Islet of Langerhans (tissue), 1 donor: ENCODE results near the gene STK17A.
"Not testable (repeated sequence)": the region's sequence is repeated elsewhere in the genome, so short reads cannot be mapped to it uniquely, and the experiment has no call there.

Experiments used
- FAIRE-seq: peaks from one replicate; lab custom pipeline; 2011; peaks lifted over from hg19 to GRCh38; lab: Jason Lieb, UNC

Gene STK17A

DNA sequence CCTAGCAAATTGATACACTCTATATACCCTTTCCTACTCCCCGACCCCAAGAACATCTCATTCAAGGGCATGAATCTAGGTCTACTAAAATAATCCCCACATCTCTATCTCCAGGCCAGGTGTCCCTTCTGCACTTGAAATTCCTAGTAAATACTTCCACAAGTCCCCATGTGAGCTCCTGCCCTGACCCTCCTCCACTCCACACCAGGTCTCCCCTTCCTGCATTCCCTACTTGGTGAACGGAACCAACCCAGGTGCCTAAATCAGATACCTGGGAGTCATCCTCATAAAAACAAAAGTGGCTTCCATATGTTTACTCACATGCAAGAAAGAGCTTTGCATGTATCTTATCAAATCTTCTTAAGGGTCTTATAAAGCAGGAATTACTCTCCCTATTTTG lies 77.2 kb downstream of the STK17A start:
- FAIRE-seq: no peak

DNA sequence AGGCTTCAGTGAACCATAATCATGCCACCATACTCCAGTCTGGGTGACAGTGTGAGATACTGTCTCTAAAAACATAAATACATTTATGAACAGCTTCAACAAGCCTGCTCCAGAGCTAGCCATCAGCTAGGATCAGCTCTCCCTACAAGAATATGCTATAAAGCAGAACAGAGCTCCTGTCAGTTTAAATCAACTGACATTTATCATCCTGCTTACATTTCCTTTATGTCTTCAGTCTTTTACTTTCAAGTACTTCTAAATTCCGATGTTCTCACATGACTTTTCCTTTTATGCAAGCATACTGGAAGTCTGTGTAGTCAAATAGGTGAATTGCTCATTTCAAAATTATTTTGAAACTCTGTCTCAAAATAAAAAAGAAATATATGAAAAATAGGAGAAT lies 81.8 kb downstream of the STK17A start:
- FAIRE-seq: no peak

DNA sequence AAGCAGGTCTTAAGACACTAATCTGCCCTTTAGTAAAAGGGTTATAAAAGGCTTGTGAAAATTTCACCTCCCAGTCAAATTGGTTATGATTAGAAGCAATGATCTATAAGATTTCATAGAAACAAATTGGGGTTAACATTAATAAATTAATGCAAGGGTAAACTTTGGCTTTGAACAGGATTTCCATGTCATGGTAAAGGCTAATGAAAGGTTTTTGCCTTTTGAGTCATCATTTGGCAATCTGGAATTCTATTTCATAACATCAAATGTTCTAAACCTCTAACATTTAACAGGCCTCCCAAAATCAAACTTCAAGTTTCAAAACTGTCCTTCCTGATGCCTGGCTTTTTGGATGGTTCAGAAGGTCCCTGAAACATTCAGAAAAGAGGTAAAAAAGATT lies 84.0 kb downstream of the STK17A start:
- FAIRE-seq: no peak

DNA sequence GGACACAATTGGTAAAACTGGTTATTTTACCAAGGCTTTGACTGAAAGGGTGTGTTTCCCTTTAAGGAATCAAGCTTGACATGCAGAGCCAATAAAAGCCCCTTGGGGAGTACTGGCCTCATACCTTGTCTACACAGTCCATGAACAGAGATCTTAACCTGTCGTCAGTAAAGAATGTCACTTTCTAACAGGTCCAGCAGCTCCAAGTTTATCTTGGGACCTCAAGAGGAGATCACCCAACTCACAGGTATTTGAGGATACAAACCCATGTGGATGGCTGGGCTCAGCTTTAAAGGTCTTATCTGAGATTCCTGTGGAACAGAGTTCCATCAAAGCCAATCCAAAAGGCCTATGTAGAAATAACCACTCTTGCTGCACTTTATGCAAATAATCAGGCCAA lies 85.1 kb downstream of the STK17A start:
- FAIRE-seq: no peak

DNA sequence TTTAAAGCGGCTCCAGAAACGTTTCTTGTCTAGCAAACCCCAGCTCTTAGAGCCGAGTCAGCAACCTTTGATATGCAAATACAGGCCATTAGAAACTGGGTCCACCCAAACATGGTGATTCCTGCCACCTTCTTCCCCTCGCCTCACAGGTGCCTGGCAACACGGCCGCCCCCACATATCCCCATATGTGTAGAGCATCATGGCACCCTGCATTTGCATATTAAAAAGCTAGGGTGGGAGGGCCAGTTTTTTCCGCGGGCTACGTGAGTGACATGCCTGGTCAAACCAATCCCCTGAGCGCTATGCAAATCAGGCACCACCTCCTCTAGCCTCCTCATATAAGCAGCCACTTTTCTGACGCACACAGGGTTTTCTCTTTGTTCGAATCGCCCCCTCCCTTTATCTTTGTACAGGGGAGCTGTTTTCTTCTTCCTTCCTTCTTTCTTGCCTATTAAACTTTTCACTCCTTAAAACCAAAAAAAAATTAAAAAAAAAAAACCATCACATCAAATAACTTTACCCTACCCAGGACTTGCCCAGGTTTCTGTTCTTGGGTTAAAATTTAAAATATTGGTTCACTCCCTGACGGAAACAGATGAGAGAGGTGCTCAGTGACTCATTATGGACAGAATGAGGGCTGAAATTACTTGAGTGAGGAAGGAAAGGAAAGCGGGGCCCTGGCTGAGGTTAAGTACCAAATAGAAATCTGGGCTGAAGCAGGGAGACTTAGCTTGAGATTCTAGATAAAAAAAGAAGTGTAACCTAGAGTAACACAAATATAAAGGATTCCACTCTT lies 86.6 kb downstream of the STK17A start:
- no peak for FAIRE-seq

DNA sequence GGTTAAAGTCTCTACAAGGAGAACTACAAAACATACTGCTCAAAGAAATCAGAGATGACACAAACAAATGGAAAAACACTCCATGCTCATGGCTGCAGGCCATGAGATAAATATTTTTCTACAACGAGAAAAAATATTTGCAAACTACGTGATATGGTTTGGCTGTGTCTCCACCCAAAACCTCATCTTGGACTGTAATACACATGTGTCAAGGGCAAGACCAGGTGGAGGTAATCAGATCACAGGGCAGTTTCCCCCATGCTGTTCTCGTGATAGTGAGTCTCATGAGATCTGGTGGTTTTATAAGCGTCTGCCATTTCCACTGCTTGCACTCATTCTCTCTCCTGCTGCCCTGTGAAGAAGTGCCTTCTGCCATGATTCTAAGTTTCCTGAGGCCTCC lies 88.6 kb downstream of the STK17A start:
- FAIRE-seq: no peak

DNA sequence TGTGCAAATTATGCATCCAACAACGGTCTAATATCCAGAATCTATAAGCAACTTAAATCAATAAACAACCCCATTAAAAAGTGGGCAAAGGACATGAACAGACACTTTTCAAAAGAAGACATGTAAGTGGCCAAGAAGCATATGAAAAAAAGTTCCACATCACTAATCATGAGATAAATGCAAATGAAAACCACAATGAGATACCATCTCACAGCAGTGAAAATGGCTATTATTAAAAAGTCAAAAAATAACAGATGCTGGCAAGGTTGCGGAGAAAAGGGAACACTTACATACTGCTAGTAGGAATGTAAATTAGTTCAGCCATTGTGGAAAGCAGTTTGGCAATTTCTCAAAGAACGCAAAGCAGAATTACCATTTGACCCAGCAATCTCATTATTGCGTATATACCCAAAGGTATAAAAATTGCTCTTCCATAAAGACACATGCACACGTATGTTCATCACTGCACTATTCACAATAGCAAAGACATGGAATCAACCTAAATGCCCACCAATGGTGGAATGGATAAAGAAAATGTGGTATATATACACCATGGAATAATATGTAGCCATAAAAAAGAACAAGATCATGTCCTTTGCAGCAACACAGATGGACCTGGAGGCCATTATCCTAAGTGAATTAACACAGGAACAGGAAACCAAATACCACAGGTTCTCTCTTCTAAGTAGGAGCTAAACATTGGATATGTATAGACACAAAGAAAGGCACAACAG lies 90.5 kb downstream of the STK17A start:
- FAIRE-seq: not testable (repeated sequence)

DNA sequence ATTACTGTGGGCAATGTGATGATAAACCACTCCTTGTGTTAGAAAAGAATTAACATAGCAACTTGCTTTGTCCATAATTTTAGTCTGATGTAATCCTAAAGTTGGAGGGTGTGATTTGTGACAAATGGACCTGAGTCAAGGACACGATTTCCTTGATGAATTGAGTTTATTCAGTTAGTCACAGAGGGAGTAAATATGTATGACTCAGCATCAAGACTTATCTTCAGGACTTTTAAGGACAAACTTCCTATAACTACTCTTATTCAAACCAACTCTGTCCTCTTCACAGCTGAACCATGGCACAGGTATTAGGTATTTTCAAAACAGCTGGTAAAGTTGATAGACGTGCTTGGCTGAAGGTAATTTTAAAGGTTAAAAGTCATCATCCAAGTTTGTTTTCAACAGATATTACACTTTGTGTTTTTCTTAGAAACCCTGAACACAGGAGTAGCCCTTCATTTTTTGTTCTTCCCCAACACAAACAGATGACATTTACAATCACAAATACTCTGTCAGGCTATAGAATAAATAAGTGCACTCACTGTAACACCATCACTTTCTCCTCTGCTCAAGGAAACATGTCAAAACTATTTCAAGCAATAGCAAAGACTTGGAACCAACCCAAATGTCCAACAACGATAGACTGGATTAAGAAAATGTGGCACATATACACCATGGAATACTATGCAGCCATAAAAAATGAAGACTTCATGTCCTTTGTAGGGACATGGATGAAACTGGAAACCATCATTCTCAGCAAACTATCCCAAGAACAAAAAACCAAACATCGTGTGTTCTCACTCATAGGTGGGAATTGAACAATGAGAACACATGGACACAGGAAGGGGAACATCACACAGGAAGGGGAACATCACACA lies 91.9 kb downstream of the STK17A start:
- FAIRE-seq: peak; percentile 64
